Suprapubic skin (tissue), 3 donors: ENCODE results near the gene RBM12.

Experiments used
- CTCF ChIP-seq, 2 donors: fragments of 200-600 bp in 1 of 2; fragments of 450-650 bp in 1 of 2; sonication (generic) in 1 of 2; IDR thresholded peaks; one replicate each; pipeline ENCODE4 v1.5.1; 2016 to 2019; ENCODE audit warnings: antibody characterized with exemption in 2 of 2, mild to moderate bottlenecking in 1 of 2, moderate library complexity in 1 of 2
- POLR2AphosphoS5 ChIP-seq, 3 donors: sonication (generic); formaldehyde crosslinking; IDR thresholded peaks; one replicate each; pipeline ENCODE4 v1.6.1; 2017; ENCODE audit warnings: antibody characterized with exemption in 3 of 3

GRCh38 chr20:35638751-35639150 lies 25.9 kb downstream of the RBM12 start:
- no peak for TF ChIP-seq CTCF (IDR thresholded peaks at IDR 0.05)
- TF ChIP-seq POLR2AphosphoS5 (IDR thresholded peaks at IDR 0.05) = no peak
